Erythroblast (primary cell): ENCODE data around the gene PDGFRB.

ENCODE experiments used
- GATA1 ChIP-seq: IDR thresholded peaks from 2 replicates; pipeline ENCODE4 v1.6.1; 2011; ENCODE audit warnings: low read depth, mild to moderate bottlenecking, control low read depth, low read length, moderate library complexity
- POLR2A ChIP-seq: IDR thresholded peaks from 2 replicates; pipeline ENCODE4 v1.6.1; 2011; ENCODE audit warnings: mild to moderate bottlenecking, low read length

GRCh38 chr5:150140830-150141229 lies 14.8 kb downstream of the PDGFRB start:
- TF ChIP-seq POLR2A (no peak), GATA1 (no peak)
